Epithelial cell of esophagus (primary cell): ENCODE measurements around the gene STAP2.

Experiments
- DNase-seq: peaks from one replicate; pipeline ENCODE4 v3.0.0; 2010; ENCODE audit warnings: low read depth
- H3K4me3 ChIP-seq: 2 replicates; pipeline ENCODE4 v1.5.1; 2011; ENCODE audit warnings: mild to moderate bottlenecking, low read length, control low read depth
- CTCF ChIP-seq: IDR thresholded peaks from 2 replicates; pipeline ENCODE4 v1.5.1; 2011; ENCODE audit warnings: low read depth, mild to moderate bottlenecking, low read length, control low read depth, inconsistent platforms; ENCODE audit not compliant: insufficient read depth; ENCODE audit errors: missing control alignments

The STAP2 gene

GRCh38 chr19:4373013-4373367 is 34.4 kb upstream of the STAP2 start:
- DNase-seq, result no peak
- no peak for TF ChIP-seq CTCF
- no peak overlapping the region for H3K4me3 ChIP-seq

- TF ChIP-seq CTCF, result no peak
- H3K4me3 ChIP-seq, result no peak overlapping the region
- no peak for DNase-seq
Measured at GRCh38 chr19:4372165-4373012, 33.8 kb upstream of the STAP2 start.

DNA sequence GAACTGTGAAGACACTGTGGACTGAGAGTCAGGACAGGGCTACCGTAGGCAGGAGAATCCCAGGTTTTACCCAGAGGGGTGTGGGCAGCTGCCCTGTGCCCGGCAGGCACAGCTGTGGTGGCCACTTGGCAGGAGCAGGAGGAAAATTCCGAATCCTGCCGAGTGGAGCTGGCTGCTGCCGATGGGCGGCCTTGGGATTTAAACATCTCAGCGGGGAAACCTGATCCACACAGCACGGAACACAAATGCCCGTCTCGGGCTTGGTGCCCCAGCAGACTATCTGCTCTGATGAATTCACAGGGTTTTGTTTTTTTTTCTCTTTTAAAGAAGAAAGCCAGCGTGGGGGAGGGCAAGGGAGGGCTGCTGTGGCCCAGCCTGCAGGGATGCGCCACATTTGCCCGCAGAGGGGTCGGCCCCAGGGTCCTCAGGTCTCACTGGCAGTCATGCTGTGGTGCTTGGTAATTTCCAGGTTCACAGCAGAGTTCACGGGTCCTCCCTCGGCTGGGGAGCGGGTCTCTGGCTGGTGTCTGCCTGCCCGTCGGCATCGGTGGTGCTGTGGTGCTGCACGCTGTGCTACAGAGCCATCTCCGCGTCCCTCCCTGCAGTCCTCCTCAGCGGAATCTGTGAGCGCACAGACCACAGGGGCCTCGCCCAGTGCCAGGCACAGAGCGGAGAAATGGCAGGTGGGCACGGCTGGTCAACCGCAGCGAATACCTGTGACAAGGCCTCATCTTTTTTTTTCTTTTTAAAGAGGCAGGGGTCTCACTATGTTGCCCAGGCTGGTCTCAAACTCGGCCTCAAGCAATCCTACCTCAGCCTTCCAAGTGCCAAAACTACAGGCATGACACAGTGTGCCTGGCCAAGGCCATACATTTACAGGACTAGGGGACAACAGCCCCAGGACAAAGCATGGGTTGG is 32.9 kb upstream of the STAP2 start:
- H3K4me3 ChIP-seq, result no peak overlapping the region
- DNase-seq, result no peak
- TF ChIP-seq CTCF, result no peak

DNA sequence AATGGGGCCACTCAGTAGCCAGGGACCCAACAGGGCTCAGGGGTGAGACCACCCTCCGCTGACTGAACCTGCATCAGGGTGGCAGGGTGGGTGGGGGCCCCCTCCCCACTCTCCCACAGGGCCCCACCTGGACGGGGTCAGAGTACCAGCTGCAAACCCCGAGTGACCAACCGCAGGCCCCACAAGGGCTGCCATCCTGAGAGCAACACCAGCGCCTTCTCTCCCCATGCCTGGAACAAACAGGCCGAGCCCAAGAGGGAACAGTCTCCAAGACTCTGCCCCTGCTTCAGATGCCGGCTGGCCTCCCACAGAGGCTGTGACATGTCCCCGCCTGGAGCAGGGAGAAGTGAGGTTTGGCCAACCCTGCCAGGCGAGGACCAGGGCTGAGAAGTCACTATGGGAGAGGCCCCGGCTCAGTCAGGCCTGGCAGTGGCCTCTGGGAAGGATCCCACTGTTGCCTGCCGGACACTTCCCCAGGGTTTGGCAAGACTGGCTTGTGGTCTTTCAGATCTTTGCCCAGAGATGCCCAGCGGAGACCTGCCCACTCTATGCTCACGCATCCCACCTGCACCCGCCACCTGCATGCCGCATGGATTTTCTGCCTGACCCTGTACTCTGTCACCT is 31.9 kb upstream of the STAP2 start:
- H3K4me3 ChIP-seq, result no peak overlapping the region
- no peak for TF ChIP-seq CTCF
- DNase-seq, result no peak

DNA sequence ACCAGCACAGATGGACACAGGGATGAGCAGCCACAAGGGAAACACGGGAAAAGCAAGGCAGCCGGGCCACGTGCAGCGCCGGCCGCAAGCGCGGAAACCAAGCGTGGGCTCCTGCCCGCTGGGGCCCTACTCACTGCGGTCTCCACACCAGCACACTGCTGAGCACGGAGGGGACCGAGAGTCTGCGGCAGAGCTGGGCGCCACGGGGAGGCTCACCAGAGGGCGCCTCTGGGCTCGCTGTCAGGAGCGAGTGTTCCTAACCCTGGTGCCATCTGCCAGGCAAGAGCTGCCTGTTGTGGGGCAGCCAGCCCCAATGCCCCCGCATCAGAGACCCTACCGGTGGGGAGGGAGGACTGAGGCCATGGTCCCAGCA is 31.2 kb upstream of the STAP2 start:
- peak; percentile 83 for DNase-seq
- peak; percentile 59 for TF ChIP-seq CTCF
- H3K4me3 ChIP-seq, result peak overlapping the region; percentile 31

DNA sequence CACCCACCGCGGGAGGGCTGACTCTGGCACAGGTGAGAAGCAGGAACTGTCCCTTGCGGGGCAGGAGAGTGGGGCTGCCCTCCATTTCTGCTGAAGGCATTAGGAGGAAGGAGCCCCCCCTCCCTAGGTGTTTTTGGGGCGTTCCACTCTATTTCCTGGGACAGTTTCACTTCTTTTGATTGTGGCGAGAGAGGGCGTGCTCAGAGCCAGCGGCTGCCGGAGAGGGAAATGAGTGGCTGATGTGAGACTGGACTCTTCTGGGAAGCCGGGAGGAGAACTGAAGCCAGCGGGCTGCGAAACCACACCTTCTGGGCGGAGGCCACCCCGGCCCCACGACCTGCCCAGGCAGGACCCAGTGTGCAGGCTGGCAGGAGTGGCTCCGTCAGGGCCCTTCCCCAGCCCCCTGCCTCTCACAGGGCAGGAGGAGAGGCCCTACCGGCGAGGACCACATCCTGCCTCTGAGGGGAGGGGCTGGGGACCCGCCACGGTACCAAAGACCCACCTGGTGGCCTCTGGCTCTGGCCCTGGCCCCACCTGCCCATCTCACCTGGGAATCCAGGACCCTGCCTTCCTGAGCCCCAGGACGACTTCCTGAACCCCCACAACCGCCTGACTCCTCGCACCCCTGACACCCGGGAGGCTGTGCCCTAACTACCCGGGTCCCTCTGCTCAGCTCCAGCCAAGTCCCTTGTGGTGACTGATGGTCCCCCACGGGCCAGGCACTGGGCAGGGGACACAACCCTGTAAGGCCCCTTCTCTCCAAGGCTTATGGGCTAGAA is 30.7 kb upstream of the STAP2 start:
- peak; percentile 83 for DNase-seq
- no peak for TF ChIP-seq CTCF
- H3K4me3 ChIP-seq, result peak overlapping the region; percentile 31
